Sigmoid colon (tissue), 7 donors: ENCODE measurements around the gene STX4. TPM values are rescaled to one million over a fixed set of nuclear protein-coding genes. Genes with fewer than 3 reads are reported as not detected.

Source experiments
- DNase-seq: peaks from one replicate; pipeline ENCODE4 v3.0.0-alpha.2; 2019
- H3K27ac ChIP-seq, 4 donors: fragments of 200-600 bp; sonication (generic); one replicate each; pipeline ENCODE4 v1.5.1; 2016 to 2019; ENCODE audit warnings: mild to moderate bottlenecking in 1 of 4
- H3K27me3 ChIP-seq, 3 donors: fragments of 200-600 bp; sonication (generic); one replicate each; pipeline ENCODE4 v1.5.1; 2019; ENCODE audit warnings: mild to moderate bottlenecking in 1 of 3
- H3K36me3 ChIP-seq, 4 donors: fragments of 200-600 bp; sonication (generic); one replicate each; pipeline ENCODE4 v1.5.1; 2016 to 2019
- H3K4me1 ChIP-seq, 4 donors: fragments of 200-600 bp; sonication (generic); one replicate each; pipeline ENCODE4 v1.5.1; 2017 to 2019
- H3K4me3 ChIP-seq, 4 donors: fragments of 200-600 bp; sonication (generic); one replicate each; pipeline ENCODE4 v1.5.1; 2017 to 2019; ENCODE audit warnings: mild to moderate bottlenecking in 2 of 4, moderate library complexity in 1 of 4
- H3K9me3 ChIP-seq, 4 donors: fragments of 200-600 bp in 3 of 4; sonication (generic) in 3 of 4; one replicate each; pipeline versions ENCODE4 v1.5.1 to v1.6.1; 2013 to 2019
- CTCF ChIP-seq, 4 experiments: fragments of 450-650 bp in 3 of 4; fragments of 200-600 bp in 1 of 4; IDR thresholded peaks; one replicate each; pipeline ENCODE4 v1.5.1; 2016 to 2019; ENCODE audit warnings: antibody characterized with exemption in 4 of 4, mild to moderate bottlenecking in 3 of 4, moderate library complexity in 2 of 4
- EP300 ChIP-seq, 4 donors: sonication (generic); formaldehyde crosslinking; IDR thresholded peaks; one replicate each; pipeline ENCODE4 v1.6.1; 2017; ENCODE audit warnings: antibody characterized with exemption in 4 of 4
- POLR2A ChIP-seq, 2 donors: fragments of 450-650 bp; IDR thresholded peaks; one replicate each; pipeline ENCODE4 v1.6.1; 2016; ENCODE audit warnings: antibody characterized with exemption in 2 of 2, mild to moderate bottlenecking in 2 of 2, moderate library complexity in 2 of 2
- POLR2AphosphoS5 ChIP-seq, 4 donors: sonication (generic); formaldehyde crosslinking; IDR thresholded peaks; one replicate each; pipeline ENCODE4 v1.6.1; 2017; ENCODE audit warnings: antibody characterized with exemption in 4 of 4
- WGBS, 2 donors: extraction: QIAGEN DNeasy Blood & Tissue Kit; methylation state at CpG; one replicate each; pipeline ENCODE4 v1.1.7; 2013; 5-methylcytosine and 5-hydroxymethylcytosine counted together
- intact Hi-C: fragments of 100-400 bp; cut with DNase I; formaldehyde crosslinking; loops from one replicate; pipeline ENCODE4 v1.15.1; 2023
- polyA plus RNA-seq, 3 donors: library from polyadenylated mRNA; stranded (reverse); fragments of 200-250 nt; gene quantifications; one replicate each; pipeline ENCODE4 v1.2.3, GENCODE V29; 2013
- total RNA-seq, 4 donors: library from RNA; depleted of rRNA; stranded (reverse); fragments of >200 nt; gene quantifications; one replicate each; pipeline ENCODE4 v1.1.0, GENCODE V29; 2016
- donor health status: healthy with polysubstance abuse.
- donor health status: Bipolar disorder and iron deficiency.
- donor health status: healthy.

Gene STX4
- total and polyA plus RNA-seq, 7 donors = 23.9 to 76.3 (median 47.2) TPM

GRCh38 chr16:30995927-30996323 is 37.4 kb upstream of the STX4 start:
- no peaks in the 10 kb centered on the region for H3K27me3 ChIP-seq
- no peak for TF ChIP-seq POLR2AphosphoS5 (IDR thresholded peaks at IDR 0.05)
- TF ChIP-seq POLR2A (IDR thresholded peaks at IDR 0.05) = no peak
- TF ChIP-seq CTCF (IDR thresholded peaks at IDR 0.05) = no peak
- TF ChIP-seq EP300 (IDR thresholded peaks at IDR 0.05) = no peak
- no peaks in the 10 kb centered on the region for H3K9me3 ChIP-seq
- intact Hi-C loops = loop anchor here (2.0 to 5.0 kb wide), 2 partner anchors 79 to 146 kb away; partner anchors contain the start of genes ZNF646 and ZNF668
- peak overlapping the region; percentile 81 to 87 (median 87) for H3K27ac ChIP-seq
- 65 to 81% methylated on average over 11 of the region's 11 CpGs for WGBS, 2 donors
- no peaks in the 10 kb centered on the region for H3K36me3 ChIP-seq
- no peak for DNase-seq
- peaks cover 0 to 19% (median 13%) of the 10 kb centered on the region in 4 donors for H3K4me1 ChIP-seq
- peak overlapping the region in 3 of 4 donors; percentile 53 to 66 (median 65) for H3K4me3 ChIP-seq

- H3K4me3 ChIP-seq = peak overlapping the region; percentile 49 to 66 (median 59)
- peak overlapping the region; percentile 81 to 87 (median 87) for H3K27ac ChIP-seq
- WGBS, 2 donors = 8 to 32% methylated on average over 23 of the region's 23 CpGs
- H3K9me3 ChIP-seq = no peaks in the 10 kb centered on the region
- TF ChIP-seq POLR2AphosphoS5 (IDR thresholded peaks at IDR 0.05) = no peak
- TF ChIP-seq CTCF (IDR thresholded peaks at IDR 0.05) = no peak
- no peak for TF ChIP-seq POLR2A (IDR thresholded peaks at IDR 0.05)
- no peak for TF ChIP-seq EP300 (IDR thresholded peaks at IDR 0.05)
- intact Hi-C loops = loop anchor here (2.0 to 5.0 kb wide), 2 partner anchors 78 to 146 kb away; partner anchors contain the start of genes ZNF646 and ZNF668
- no peaks in the 10 kb centered on the region for H3K27me3 ChIP-seq
- peaks cover 0 to 19% (median 13%) of the 10 kb centered on the region in 4 donors for H3K4me1 ChIP-seq
- DNase-seq = no peak
- H3K36me3 ChIP-seq = no peaks in the 10 kb centered on the region
These were observed 36.9 kb upstream of the STX4 start for GRCh38 chr16:30996324-30996984.

- 2 to 3% methylated on average over 60 of the region's 60 CpGs for WGBS, 2 donors
- Histone ChIP-seq H3K9me3 (no peaks in the 10 kb centered on the region), H3K4me1 (peaks cover 0 to 19% (median 13%) of the 10 kb centered on the region in 4 donors), H3K4me3 (peak overlapping the region; percentile 49 to 66 (median 59)), H3K27ac (peak overlapping the region; percentile 81 to 87 (median 87)), H3K27me3 (no peaks in the 10 kb centered on the region), H3K36me3 (no peaks in the 10 kb centered on the region)
- TF ChIP-seq POLR2A (IDR thresholded peaks at IDR 0.05) (peak in 1 of 2 donors; percentile 33), EP300 (IDR thresholded peaks at IDR 0.05) (no peak), CTCF (IDR thresholded peaks at IDR 0.05) (no peak), POLR2AphosphoS5 (IDR thresholded peaks at IDR 0.05) (peak; percentile 80 to 87 (median 82))
- intact Hi-C loops = loop anchor here (1.0 to 5.0 kb wide), 3 partner anchors 35 to 145 kb away; partner anchors contain the start of genes ZNF646 and ZNF668
- DNase-seq = peak; percentile 95
These were observed 36.2 kb upstream of the STX4 start for GRCh38 chr16:30996985-30997724.

- Histone ChIP-seq H3K4me1 (peaks cover 0 to 19% (median 13%) of the 10 kb centered on the region in 4 donors), H3K9me3 (no peaks in the 10 kb centered on the region), H3K4me3 (peak overlapping the region; percentile 49 to 66 (median 59)), H3K36me3 (no peaks in the 10 kb centered on the region), H3K27me3 (no peaks in the 10 kb centered on the region), H3K27ac (peak overlapping the region; percentile 81 to 87 (median 87))
- intact Hi-C loops = loop anchor here (1.0 to 5.0 kb wide), 3 partner anchors 34 to 144 kb away; partner anchors contain the start of genes ZNF646 and ZNF668
- WGBS, 2 donors = 58 to 73% methylated on average over 21 of the region's 21 CpGs
- TF ChIP-seq CTCF (IDR thresholded peaks at IDR 0.05) (no peak), EP300 (IDR thresholded peaks at IDR 0.05) (no peak), POLR2A (IDR thresholded peaks at IDR 0.05) (no peak), POLR2AphosphoS5 (IDR thresholded peaks at IDR 0.05) (no peak)
- no peak for DNase-seq
These were observed 35.3 kb upstream of the STX4 start for GRCh38 chr16:30997725-30998711.
